HG03575 (cell line): ENCODE data around the gene TSR1.

ENCODE experiments used
- ATAC-seq: cut with Tn5 transposase; IDR thresholded peaks from one replicate; pipeline ENCODE4 v1.9.1; 2021; ENCODE audit not compliant: unreplicated experiment, insufficient number of reproducible peaks, low FRiP score; ENCODE audit errors: extremely low read depth

The TSR1 gene

DNA sequence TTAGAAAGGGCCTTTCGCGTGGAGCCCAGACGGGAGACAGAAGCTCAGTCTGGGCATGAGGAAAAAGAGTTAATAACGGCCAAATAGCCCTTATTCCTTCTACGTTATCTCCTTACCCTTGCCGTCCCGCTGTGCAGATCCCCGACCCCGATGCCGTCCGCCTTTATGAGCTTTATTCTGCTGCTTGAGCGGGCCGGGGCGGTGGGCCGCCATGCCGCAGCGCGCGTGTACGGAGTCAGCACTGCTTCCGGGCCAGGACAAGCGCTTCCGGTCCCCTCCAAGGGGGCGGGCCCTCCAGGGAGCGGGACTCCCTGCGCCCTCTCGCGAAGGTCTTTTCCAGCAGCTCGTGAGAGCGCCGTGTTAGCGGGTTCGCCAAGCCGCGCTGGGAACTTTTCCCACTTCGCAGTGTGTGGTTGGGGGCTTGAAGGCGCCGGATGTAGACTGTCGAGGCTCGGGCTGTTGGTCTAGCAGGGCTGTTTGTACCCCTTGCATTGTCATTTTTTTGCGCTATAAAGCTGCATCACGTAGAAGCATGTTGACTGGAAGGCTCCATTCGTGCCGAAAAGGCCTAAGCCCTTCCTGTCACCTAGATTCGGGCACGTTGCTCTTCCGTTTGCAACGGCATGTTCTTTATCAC lies at the start of gene TSR1:
TSR1 (minus strand) TSS at position 243 of the 637 bp plus-strand sequence; CDS start at position 213, 30 bp downstream.
- ATAC-seq = no peak

DNA sequence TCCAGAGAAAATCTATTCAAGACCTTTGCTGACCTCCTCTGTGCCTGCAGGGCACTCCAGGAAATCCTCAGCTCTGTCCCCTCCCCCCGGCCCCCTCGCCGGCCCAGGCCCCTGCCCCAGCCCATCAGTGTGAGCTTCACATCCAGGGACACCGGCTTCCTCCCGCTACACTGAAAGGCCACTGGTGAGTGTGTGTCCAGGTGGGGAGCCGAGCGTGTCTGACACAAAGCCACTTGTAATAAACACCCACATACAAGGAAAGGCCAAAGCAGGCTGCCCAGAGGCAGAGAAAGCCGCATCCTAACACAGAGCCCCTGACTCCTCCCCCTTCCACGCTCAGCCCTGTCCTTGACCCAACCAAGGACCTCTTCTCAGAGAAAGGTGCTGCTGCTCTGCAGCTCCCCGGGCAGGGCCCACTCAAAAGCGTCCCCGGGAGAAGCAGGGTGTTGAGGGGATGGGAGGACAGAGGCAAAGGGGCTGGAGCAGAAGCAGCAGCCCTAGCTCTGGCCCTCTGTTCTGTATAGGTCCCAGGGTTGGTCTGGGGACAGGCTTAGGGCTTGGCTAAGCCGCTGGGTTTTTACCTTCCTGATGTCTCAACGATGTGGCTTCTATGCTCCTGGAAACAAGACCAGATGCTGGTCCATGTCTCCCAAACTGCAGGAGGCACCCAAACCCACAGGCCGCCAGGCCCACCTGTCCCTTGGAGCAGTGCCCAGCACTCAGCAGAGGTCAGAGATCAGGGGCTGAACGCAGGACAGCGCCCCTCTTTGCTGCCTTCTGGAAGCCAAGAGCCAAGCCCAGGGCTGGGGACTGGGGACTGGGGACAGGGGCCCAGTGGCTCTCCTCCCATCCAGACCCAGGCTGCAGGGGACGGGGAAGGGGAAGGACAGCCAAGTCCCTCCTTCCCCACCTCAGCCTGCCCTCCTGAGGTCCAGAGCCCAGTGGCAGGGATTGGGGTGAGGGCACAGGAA lies 49.3 kb upstream of the TSR1 start:
- ATAC-seq = no peak

DNA sequence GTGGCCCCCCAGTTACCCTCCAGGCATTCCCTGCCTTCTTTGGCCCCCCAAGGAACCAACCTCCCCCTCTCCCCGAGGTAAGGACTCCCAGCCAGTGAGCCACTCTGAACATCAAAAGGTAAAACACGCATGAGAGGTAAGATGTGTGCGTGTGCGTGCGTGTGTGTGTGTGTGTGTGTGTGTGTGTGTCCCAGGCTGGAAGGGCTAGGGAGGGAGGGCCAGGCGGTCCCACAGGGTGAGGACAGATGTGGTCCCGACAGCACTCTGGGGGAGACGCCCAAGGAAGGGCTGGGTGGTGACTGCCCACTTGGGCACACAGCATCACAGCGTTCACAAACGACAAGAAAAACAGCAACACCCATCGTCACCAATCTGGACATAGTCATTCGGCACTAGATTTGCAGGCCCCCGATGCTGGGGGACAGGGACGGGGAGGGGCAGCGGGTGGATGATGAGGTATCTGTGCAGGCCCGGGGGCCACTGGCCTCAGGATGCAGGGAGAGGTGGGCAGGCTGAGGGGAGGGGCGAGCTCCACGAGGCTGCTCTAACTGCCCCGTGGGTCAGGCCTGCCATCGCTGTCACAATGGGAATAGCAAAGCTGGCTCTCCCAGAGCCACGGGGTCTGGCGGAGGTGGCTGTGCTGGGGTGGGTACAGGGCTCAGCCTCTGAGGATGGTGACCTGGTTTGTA lies 48.3 kb upstream of the TSR1 start:
- no peak for ATAC-seq

DNA sequence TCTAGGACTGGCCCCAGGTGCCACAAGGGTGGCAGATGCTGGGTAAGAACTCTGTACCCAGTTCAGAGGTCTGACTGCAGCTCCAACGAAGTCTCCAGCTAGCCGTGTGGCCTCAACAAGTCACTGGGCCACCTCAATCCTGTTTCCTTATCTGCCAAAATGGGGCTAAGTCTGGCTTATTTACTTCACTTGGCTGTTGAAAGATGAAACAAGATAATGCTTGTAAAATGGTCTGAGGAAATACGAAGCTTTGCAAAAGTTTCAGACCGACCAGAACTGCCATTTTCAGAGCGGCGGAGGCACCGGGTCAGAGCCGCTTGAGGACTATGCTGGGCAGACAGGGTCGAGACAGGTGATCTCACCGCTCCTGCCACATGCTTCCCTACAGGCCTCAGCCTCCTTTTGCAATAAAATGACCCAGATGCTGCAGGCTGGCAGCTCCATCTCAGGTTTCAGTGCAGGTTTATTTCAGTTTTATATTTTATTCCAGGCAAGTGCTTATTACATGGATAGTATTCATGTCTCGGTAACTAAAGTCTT lies 47.4 kb upstream of the TSR1 start:
- no peak for ATAC-seq

DNA sequence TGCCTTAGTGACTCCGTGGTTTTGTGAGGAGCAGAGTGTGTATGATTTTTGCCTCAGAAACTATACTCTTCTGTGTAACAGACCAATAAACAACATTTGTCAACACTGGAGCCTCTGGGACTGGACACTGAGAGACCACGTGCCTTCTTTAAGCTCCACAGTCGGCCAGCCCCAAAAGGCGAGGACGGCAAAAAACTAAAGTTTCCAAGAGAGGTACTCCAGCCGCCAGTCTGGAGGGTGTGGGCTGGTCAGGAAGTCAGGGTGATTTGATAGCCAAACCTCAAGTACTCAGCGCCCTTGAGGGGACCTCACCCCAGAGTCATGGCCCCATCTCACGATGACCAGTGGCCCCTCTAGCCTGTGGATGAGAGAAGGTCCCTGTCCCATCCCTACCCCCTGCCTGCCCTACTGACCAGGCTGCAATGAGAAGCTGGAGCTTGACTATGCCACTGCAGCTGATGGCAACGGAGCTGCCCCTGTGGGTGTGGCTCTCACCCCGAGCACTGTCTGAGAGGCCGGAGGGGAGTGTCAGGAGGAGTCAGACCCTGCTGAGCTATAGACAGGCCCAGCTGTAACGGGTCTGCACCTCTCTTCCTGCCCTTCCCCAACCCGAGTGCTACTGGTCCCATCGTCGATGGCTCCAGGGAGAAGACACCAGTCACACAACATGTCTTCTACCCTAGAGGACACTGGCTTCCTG lies 44.8 kb upstream of the TSR1 start:
- no peak for ATAC-seq

DNA sequence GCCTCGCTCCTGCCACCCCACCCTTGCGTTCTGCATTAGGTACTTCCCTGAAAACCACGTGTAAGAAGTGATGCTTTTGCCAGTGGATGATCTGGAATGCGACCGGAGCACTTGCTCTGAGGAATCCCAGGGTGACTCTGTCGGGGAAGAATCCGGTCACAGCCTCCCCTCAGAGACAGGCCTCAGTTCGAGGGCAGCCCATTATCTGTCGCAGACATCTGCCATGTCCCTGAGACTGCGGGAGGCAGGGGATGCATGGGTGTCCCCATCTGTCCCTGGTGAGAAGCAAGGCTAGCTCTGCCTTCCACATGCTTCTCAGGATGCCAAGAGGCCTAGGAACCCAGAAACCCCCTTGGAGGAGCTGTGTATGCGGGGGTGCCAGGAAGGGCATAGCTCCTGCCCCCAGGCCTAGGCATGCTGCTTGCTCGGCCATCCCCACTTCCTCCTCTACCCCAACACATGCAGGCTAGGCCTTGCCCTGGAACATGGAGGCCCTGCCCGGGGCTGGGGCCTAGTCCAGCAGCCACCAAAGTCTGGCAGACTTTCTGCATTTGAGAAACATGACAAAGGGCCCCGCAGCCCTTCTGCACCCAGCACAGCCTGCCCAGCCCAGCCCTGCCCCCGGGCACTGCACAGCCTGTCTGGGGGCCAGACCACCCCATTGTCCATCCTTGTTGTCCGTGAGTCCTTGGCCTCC lies 44.1 kb upstream of the TSR1 start:
- ATAC-seq = no peak

DNA sequence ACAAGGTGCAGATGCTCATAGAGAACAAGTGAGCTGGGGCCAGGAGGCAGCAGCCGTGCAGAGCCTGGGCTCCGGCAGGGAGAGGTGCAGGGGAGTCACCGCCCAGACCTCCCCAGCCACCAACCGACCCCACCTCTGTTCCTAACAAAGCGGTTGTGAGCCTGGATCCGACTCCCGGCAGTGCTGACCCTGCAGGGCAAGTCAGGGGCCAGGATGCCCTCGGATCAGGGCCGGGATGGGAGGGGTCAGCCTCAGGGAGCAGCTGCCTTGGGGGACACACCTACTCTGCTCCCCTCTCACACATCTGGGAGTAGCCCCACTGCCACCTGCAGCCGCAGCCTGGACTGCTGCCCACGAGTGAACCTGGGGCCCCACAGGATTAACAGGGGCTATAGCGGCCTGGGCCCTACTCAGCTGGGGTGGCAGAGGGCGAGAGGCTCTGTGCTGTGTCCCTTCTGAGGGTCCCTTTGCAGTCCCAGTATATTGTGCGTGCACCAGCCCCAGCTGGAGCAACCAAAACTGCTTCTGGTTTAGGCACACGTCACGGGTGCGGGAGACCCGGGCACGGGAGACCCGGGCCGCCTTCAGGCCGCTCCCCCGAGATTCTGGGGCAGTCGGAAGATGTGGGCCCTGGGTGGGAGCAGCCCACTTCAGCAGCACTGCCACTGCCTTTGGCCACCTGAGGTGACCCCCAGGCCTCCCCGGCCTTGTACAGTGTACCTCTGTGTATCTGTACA lies 43.4 kb upstream of the TSR1 start:
- no peak for ATAC-seq

DNA sequence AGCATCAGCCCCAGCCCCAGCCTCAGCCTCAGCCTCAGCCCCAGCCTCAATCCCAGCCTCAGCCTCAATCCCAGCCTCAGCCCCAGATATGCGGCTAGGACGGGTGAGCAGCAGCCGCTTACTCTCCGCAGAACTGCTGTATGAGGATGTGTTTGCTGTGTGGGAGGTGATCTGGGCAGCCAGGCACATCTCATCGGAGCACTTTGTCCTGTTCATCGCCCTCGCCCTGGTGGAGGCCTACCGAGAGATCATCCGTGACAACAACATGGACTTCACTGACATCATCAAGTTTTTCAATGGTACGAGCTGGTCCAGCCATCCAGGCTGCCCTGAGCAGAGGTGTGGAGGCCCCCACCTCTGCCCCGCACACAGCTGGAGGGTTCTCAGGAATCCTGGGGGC lies 42.6 kb upstream of the TSR1 start:
- no peak for ATAC-seq

DNA sequence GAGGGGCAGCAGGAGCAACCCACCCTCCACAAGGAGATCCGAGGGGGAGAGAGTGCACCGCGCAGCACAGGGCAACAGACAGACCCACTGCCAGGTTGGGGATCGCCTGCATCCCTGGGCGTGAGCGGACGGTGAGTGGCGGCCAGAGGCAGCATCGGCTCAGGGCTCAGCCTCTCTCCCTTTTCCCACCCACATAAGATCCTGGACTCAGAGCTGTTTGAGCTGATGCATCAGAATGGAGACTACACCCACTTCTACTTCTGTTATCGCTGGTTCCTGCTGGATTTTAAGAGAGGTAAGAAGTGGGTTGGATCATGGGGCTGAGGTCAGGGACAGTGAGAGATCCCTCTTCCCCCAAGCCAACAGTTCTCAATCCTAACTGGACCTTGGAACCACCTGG lies 41.4 kb upstream of the TSR1 start:
- no peak for ATAC-seq

DNA sequence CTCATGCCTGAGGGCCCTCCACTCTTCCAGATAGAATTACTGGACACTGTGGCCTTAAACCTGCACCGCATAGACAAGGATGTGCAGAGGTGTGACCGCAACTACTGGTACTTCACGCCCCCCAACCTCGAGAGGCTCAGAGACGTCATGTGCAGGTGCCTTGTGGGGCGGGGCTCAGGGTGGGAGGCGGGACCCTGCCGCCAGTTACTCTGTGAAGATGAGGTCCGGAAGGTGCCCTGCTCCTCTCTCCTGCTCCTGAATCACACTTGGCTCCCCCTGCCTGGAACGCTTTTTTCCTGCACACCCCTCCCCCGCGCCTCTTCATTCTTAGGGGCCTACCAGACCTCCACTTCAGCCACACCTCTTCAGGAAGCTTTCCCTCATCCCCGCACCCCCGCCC lies 39.9 kb upstream of the TSR1 start:
- no peak for ATAC-seq

DNA sequence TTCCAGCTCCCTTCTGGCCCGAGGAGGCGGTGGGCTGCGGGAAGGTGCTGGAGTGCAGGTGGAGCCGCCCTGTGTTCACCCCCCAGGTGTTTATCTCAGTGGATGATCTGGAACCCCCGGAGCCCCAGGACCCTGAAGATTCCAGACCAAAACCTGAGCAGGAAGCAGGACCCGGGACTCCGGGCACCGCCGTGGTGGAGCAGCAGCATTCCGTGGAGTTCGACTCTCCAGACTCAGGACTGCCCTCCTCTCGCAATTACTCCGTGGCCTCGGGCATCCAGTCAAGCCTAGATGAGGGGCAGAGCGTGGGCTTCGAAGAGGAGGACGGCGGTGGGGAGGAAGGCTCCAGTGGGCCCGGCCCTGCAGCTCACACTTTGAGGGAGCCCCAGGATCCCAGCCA lies 39.1 kb upstream of the TSR1 start:
- no peak for ATAC-seq

DNA sequence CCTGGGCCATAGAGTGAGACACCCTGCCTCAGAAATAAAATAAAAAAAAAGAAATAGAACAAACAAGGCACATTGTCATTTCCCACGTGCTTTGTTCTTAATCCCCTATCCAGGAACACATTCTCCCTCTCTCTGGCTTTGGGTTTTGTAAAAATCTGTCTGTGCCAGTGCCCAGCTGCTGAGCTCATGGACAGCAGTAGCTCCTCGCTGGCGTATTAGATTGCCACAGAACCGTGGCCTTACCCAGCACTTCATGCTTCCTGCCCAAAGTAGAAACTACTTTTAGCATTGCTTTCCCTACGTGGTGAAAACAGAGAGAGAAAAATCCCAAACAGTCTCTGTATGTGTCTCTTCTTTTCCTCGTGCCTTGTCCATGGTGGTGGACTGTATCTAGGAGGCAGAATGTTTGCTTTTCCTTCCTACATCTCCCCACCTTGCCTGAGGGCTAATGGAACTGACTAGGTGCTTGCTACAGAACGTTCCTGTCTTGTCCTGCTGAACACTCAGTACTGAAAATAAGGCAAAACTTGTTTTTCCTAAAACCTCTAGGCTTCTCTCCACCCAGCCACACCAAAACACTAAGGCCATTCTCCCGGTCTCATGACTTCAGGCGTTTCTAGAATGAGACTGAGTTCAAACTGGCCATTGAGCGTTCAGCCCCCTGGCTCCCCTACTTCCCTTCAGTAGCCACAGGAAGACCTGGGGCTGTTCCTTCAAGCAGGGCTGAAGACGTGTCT lies 38.5 kb upstream of the TSR1 start:
- ATAC-seq = no peak

DNA sequence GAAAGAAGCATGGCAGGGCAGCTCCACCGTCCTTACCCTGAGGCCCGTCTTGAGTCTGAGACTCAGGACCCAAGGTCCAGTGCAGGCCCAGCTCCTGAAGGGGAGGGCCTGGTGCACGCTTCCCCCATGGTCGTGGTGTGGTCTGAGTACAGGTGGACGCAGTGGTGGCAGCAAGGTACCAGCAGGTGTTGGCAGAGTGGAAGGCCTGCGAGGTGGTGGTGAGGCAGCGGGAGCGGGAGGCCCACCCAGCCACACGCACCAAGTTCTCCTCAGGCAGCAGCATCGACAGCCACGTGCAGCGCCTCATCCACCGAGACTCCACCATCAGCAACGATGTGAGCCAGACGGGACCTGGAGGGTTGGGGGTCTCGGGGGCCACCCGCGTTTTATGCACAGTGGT lies 36.9 kb upstream of the TSR1 start:
- no peak for ATAC-seq

DNA sequence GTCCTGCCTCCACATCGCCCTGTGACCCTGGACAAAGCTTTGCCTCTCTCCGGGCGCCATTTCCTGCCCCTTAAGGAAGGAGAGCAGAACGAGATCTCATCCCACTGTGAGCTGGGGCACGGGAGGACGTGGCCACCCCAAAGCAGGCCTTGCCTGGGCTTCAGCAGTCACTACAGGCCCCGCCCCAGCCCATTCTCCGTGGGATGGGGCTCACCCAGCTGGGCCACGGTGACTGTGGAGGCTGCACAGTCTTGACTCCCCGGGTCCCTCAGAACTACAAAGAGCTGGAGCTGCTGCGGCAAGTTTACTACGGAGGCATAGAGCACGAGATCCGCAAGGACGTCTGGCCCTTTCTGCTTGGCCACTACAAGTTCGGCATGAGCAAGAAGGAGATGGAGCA lies 36.4 kb upstream of the TSR1 start:
- no peak for ATAC-seq

DNA sequence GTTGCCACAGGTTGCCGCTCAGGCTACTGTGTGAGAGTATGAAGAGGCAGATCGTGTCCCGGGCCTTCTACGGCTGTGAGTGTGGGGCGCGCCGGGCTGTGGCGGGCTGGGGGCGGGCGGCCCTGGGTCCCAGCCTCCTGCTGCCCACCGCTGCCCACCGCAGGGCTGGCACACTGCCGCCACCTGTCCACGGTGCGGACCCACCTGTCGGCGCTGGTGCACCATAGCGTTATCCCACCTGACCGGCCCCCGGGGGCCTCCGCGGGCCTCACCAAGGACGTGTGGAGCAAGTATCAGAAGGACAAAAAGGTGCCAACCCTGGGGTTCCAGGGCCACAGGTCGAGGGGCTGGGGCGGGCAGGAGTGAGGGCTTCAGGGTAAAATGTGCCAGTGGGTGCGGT lies 35.9 kb upstream of the TSR1 start:
- no peak for ATAC-seq

DNA sequence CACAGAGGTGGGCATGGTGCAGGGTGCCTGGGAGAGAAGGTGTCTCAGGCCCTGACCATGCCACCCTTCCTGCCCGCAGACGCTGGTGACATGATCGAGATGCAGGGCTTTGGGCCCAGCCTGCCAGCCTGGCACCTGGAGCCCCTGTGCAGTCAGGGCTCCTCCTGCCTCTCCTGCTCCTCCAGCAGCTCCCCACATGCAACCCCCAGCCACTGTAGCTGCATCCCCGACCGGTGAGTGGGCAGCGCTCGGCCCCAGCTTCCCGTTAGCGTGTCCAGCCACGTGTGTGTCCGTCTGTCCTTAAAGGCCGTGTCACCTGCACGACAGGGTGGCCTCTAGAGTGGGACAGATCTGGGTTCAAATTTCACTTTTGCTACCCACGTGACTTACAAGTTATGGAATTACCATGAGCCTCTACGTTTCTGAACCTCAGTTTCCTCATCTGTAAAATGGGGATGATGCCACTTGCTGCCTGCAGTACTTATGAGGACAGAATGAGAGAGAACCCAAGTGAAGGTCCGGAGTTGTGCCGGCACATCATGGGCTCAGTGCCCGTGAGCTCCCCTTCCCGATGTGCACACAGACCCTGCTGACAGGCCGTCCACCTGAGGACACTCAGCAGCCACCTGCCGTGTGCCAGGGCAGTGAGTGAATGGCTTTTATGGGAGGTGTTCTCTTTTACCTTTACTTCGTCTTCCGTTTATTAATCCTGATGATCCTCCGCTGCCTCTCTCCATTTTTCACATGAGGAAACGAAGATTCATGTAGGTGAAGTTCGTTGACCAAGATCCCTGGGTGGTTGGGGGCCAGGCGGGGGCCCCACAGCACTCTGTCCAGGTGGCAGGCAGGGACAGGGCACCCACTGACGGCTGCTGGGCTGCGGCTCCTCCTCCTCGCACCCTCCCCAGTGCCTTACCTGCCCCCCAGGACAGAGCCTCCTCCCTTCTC lies 35.2 kb upstream of the TSR1 start:
- no peak for ATAC-seq
